ENCODE measurements around the gene CFAP61.

The CFAP61 gene

GRCh38 chr20:20134941-20135575 lies 82.7 kb downstream of the CFAP61 start:
- no peaks in the 10 kb centered on the region for H3K27me3 ChIP-seq
- no peaks in the 10 kb centered on the region for H3K9me3 ChIP-seq
- H3K4me1 ChIP-seq = no peaks in the 10 kb centered on the region
- H3K4me3 ChIP-seq (ENCODE audit: low read depth, low read length) = no peak overlapping the region
- DNase-seq = no peak
- no peaks in the 10 kb centered on the region for H3K36me3 ChIP-seq
- TF ChIP-seq CTCF (IDR thresholded peaks at IDR 0.05; ENCODE audit: low read depth, low read length) = no peak

- H3K4me3 ChIP-seq (ENCODE audit: low read depth, low read length) = no peak overlapping the region
- H3K36me3 ChIP-seq = no peaks in the 10 kb centered on the region
- DNase-seq = no peak
- H3K4me1 ChIP-seq = no peaks in the 10 kb centered on the region
- H3K9me3 ChIP-seq = no peaks in the 10 kb centered on the region
- H3K27me3 ChIP-seq = no peaks in the 10 kb centered on the region
- TF ChIP-seq CTCF (IDR thresholded peaks at IDR 0.05; ENCODE audit: low read depth, low read length) = no peak
These were observed 84.0 kb downstream of the CFAP61 start for GRCh38 chr20:20136313-20136712.

- no peaks in the 10 kb centered on the region for H3K4me1 ChIP-seq
- no peak for TF ChIP-seq CTCF (IDR thresholded peaks at IDR 0.05; ENCODE audit: low read depth, low read length)
- no peaks in the 10 kb centered on the region for H3K36me3 ChIP-seq
- no peak overlapping the region for H3K4me3 ChIP-seq (ENCODE audit: low read depth, low read length)
- H3K27me3 ChIP-seq = no peaks in the 10 kb centered on the region
- no peaks in the 10 kb centered on the region for H3K9me3 ChIP-seq
- no peak for DNase-seq
These were observed 85.5 kb downstream of the CFAP61 start for GRCh38 chr20:20137851-20138250.

- Histone ChIP-seq H3K36me3 (no peaks in the 10 kb centered on the region), H3K4me3 (ENCODE audit: low read depth, low read length) (no peak overlapping the region), H3K9me3 (no peaks in the 10 kb centered on the region), H3K4me1 (no peaks in the 10 kb centered on the region), H3K27me3 (no peaks in the 10 kb centered on the region)
- DNase-seq = no peak
- no peak for TF ChIP-seq CTCF (IDR thresholded peaks at IDR 0.05; ENCODE audit: low read depth, low read length)
These were observed 86.2 kb downstream of the CFAP61 start for GRCh38 chr20:20138301-20139064.

GRCh38 chr20:20139403-20139802 lies 87.1 kb downstream of the CFAP61 start:
- Histone ChIP-seq H3K4me1 (no peaks in the 10 kb centered on the region), H3K9me3 (no peaks in the 10 kb centered on the region), H3K36me3 (no peaks in the 10 kb centered on the region), H3K4me3 (ENCODE audit: low read depth, low read length) (no peak overlapping the region), H3K27me3 (no peaks in the 10 kb centered on the region)
- DNase-seq = no peak
- no peak for TF ChIP-seq CTCF (IDR thresholded peaks at IDR 0.05; ENCODE audit: low read depth, low read length)

GRCh38 chr20:20143165-20143564 lies 90.8 kb downstream of the CFAP61 start:
- TF ChIP-seq CTCF (IDR thresholded peaks at IDR 0.05; ENCODE audit: low read depth, low read length) = no peak
- H3K9me3 ChIP-seq = no peaks in the 10 kb centered on the region
- no peaks in the 10 kb centered on the region for H3K36me3 ChIP-seq
- H3K4me3 ChIP-seq (ENCODE audit: low read depth, low read length) = no peak overlapping the region
- DNase-seq = no peak
- no peaks in the 10 kb centered on the region for H3K4me1 ChIP-seq
- H3K27me3 ChIP-seq = no peaks in the 10 kb centered on the region; the same call in 1 of the 2 replicates
